ENCODE data around the gene DLGAP1.

The DLGAP1 gene

GRCh38 chr18:3577281-3577855 is 877.7 kb downstream of the DLGAP1 start:
- H3K4me3 ChIP-seq (replicated peaks; ENCODE audit: low read depth, low read length) = no peak overlapping the region
- H3K36me3 ChIP-seq (ENCODE audit: control insufficient read depth, insufficient read depth, low read length) = no peaks in the 10 kb centered on the region
- no peak for DNase-seq (ENCODE audit: extremely low read depth, insufficient read length)
- H3K27me3 ChIP-seq (replicated peaks; ENCODE audit: control insufficient read depth, insufficient read depth, low read length) = no peaks in the 10 kb centered on the region
- TF ChIP-seq, protein P1, sequence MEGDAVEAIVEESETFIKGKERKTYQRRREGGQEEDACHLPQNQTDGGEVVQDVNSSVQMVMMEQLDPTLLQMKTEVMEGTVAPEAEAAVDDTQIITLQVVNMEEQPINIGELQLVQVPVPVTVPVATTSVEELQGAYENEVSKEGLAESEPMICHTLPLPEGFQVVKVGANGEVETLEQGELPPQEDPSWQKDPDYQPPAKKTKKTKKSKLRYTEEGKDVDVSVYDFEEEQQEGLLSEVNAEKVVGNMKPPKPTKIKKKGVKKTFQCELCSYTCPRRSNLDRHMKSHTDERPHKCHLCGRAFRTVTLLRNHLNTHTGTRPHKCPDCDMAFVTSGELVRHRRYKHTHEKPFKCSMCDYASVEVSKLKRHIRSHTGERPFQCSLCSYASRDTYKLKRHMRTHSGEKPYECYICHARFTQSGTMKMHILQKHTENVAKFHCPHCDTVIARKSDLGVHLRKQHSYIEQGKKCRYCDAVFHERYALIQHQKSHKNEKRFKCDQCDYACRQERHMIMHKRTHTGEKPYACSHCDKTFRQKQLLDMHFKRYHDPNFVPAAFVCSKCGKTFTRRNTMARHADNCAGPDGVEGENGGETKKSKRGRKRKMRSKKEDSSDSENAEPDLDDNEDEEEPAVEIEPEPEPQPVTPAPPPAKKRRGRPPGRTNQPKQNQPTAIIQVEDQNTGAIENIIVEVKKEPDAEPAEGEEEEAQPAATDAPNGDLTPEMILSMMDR (IDR thresholded peaks at IDR 0.05; ENCODE audit: insufficient read depth, low read length, poor library complexity, severe bottlenecking) = no peak

- TF ChIP-seq, protein P1 (IDR thresholded peaks at IDR 0.05; ENCODE audit: insufficient read depth, low read length, poor library complexity, severe bottlenecking) = no peak
- H3K27me3 ChIP-seq (replicated peaks; ENCODE audit: control insufficient read depth, insufficient read depth, low read length) = no peaks in the 10 kb centered on the region
- no peak for DNase-seq (ENCODE audit: extremely low read depth, insufficient read length)
- no peaks in the 10 kb centered on the region for H3K36me3 ChIP-seq (ENCODE audit: control insufficient read depth, insufficient read depth, low read length)
- H3K4me3 ChIP-seq (replicated peaks; ENCODE audit: low read depth, low read length) = no peak overlapping the region
These were observed 882.3 kb downstream of the DLGAP1 start for GRCh38 chr18:3572761-3573160.

GRCh38 chr18:3566851-3567250 is 888.3 kb downstream of the DLGAP1 start:
- H3K27me3 ChIP-seq (replicated peaks; ENCODE audit: control insufficient read depth, insufficient read depth, low read length) = no peaks in the 10 kb centered on the region
- no peaks in the 10 kb centered on the region for H3K36me3 ChIP-seq (ENCODE audit: control insufficient read depth, insufficient read depth, low read length)
- H3K4me3 ChIP-seq (replicated peaks; ENCODE audit: low read depth, low read length) = no peak overlapping the region
- no peak for DNase-seq (ENCODE audit: extremely low read depth, insufficient read length)
- TF ChIP-seq, protein P1 (IDR thresholded peaks at IDR 0.05; ENCODE audit: insufficient read depth, low read length, poor library complexity, severe bottlenecking) = no peak

- H3K4me3 ChIP-seq (replicated peaks; ENCODE audit: low read depth, low read length) = no peak overlapping the region
- TF ChIP-seq, protein P1 (IDR thresholded peaks at IDR 0.05; ENCODE audit: insufficient read depth, low read length, poor library complexity, severe bottlenecking) = no peak
- no peak for DNase-seq (ENCODE audit: extremely low read depth, insufficient read length)
These were observed 894.4 kb downstream of the DLGAP1 start for GRCh38 chr18:3560755-3561154.

DNA sequence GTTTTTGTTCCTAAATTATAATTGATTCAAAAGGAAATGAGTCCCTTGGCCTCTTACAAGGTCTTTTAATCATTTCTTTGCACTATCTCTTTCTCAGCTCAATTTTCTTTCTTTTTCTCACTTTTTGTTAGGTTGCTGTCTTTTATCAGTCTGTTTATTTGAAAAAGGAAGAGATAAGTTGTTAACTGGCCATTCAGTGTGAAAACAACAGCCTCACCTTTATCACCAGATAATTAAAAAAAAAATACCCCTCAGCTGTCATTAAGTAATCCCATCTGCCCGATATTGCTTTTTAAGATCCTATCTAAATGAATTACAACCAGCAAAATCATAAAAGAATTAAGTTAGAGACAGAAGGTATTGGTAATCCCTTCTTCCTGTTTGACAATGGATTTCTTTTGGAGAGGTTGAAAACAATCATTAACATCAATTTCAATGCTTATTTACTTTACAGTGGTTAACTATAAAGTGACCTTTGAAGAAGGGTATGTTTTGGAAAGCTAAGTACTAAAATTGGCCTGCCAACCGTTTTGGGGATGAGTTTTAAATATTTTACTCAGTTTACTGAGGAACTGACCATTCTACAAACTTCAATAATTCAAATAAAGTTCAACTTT is 900.2 kb downstream of the DLGAP1 start:
- Histone ChIP-seq H3K36me3 (ENCODE audit: control insufficient read depth, insufficient read depth, low read length) (no peaks in the 10 kb centered on the region), H3K27me3 (replicated peaks; ENCODE audit: control insufficient read depth, insufficient read depth, low read length) (no peaks in the 10 kb centered on the region), H3K4me3 (replicated peaks; ENCODE audit: low read depth, low read length) (no peak overlapping the region)
- TF ChIP-seq, protein P1 (IDR thresholded peaks at IDR 0.05; ENCODE audit: insufficient read depth, low read length, poor library complexity, severe bottlenecking) = no peak
- DNase-seq (ENCODE audit: extremely low read depth, insufficient read length) = no peak

More at GRCh38 chr18:3560755-3561154, 894.4 kb downstream of the DLGAP1 start:
- H3K27me3 ChIP-seq (replicated peaks; ENCODE audit: control insufficient read depth, insufficient read depth, low read length) = no peaks in the 10 kb centered on the region
- no peaks in the 10 kb centered on the region for H3K36me3 ChIP-seq (ENCODE audit: control insufficient read depth, insufficient read depth, low read length)

Data from GM06990 (cell line).